RWPE2 (cell line): ENCODE data around the gene ZC3H7A.
"Not testable (repeated sequence)": the region's sequence is repeated elsewhere in the genome, so short reads cannot be mapped to it uniquely, and the experiment has no call there.

Experiments used
- ATAC-seq: fragments of 200-7000 bp; cut with Tn5 transposase; 3 replicates; pipeline ENCODE4 v1.9.1; 2021; ENCODE audit warnings: low read depth
- DNase-seq: peaks from one replicate; pipeline ENCODE4 v3.0.0-alpha.2; 2020; ENCODE audit warnings: low spot score
- H3K27ac ChIP-seq: fragments of 450-650 bp; 2 replicates; pipeline ENCODE4 v1.5.1; 2017; ENCODE audit warnings: mild to moderate bottlenecking; ENCODE audit not compliant: poor library complexity, severe bottlenecking
- H3K27me3 ChIP-seq: fragments of 250-450 bp; sonication (Bioruptor Pico); 2 replicates; pipeline ENCODE4 v1.5.1; 2021; ENCODE audit warnings: mild to moderate bottlenecking, moderate library complexity; ENCODE audit not compliant: insufficient read depth, poor library complexity, severe bottlenecking
- H3K36me3 ChIP-seq: fragments of 250-450 bp; sonication (Bioruptor Pico); 2 replicates; pipeline ENCODE4 v1.5.1; 2020; ENCODE audit warnings: low read depth, mild to moderate bottlenecking, moderate library complexity
- H3K4me1 ChIP-seq: fragments of 250-450 bp; sonication (Bioruptor Pico); 2 replicates; pipeline ENCODE4 v1.5.1; 2021; ENCODE audit warnings: mild to moderate bottlenecking, moderate library complexity; ENCODE audit not compliant: insufficient read depth, poor library complexity, severe bottlenecking
- H3K4me3 ChIP-seq: fragments of 250-450 bp; sonication (Bioruptor Pico); 2 replicates; pipeline ENCODE4 v1.5.1; 2021; ENCODE audit warnings: mild to moderate bottlenecking, moderate library complexity; ENCODE audit not compliant: severe bottlenecking
- H3K9me3 ChIP-seq: fragments of 250-450 bp; sonication (Bioruptor Pico); 2 replicates; pipeline ENCODE4 v1.5.1; 2021; ENCODE audit warnings: mild to moderate bottlenecking, moderate library complexity; ENCODE audit not compliant: severe bottlenecking
- TF ChIP-seq, protein P1 (sequence below): fragments of 450-650 bp; IDR thresholded peaks from one replicate; pipeline ENCODE4 v1.5.1; 2017; ENCODE audit warnings: mild to moderate bottlenecking, moderate library complexity; ENCODE audit not compliant: poor library complexity, severe bottlenecking

The ZC3H7A gene

DNA sequence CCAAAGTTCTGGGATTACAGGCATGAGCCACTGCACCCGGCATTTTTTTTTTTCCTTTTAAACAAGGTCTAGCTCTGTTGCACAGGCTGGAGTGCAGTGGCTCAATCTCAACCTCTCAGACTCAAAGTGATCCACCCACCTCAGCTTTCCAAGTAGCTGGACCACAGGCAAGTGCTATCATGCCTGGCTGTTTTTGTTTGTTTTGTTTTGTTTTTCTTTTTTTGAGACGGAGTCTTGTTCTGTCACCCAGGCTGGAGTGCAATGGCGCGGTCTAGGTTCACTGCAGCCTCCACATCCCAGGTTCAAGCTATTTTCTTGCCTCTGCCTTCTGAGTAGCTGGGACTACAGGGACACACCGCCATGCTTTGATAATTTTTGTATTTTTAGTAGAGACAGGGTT is 19.1 kb upstream of the ZC3H7A start:
- H3K27ac ChIP-seq = no peak overlapping the region
- H3K36me3 ChIP-seq = no peaks in the 10 kb centered on the region
- ATAC-seq = no peak
- H3K4me3 ChIP-seq = no peak overlapping the region
- H3K9me3 ChIP-seq = no peaks in the 10 kb centered on the region
- H3K4me1 ChIP-seq = no peaks in the 10 kb centered on the region
- no peaks in the 10 kb centered on the region for H3K27me3 ChIP-seq
- no peak for DNase-seq
- TF ChIP-seq, protein P1, sequence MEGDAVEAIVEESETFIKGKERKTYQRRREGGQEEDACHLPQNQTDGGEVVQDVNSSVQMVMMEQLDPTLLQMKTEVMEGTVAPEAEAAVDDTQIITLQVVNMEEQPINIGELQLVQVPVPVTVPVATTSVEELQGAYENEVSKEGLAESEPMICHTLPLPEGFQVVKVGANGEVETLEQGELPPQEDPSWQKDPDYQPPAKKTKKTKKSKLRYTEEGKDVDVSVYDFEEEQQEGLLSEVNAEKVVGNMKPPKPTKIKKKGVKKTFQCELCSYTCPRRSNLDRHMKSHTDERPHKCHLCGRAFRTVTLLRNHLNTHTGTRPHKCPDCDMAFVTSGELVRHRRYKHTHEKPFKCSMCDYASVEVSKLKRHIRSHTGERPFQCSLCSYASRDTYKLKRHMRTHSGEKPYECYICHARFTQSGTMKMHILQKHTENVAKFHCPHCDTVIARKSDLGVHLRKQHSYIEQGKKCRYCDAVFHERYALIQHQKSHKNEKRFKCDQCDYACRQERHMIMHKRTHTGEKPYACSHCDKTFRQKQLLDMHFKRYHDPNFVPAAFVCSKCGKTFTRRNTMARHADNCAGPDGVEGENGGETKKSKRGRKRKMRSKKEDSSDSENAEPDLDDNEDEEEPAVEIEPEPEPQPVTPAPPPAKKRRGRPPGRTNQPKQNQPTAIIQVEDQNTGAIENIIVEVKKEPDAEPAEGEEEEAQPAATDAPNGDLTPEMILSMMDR = no peak

DNA sequence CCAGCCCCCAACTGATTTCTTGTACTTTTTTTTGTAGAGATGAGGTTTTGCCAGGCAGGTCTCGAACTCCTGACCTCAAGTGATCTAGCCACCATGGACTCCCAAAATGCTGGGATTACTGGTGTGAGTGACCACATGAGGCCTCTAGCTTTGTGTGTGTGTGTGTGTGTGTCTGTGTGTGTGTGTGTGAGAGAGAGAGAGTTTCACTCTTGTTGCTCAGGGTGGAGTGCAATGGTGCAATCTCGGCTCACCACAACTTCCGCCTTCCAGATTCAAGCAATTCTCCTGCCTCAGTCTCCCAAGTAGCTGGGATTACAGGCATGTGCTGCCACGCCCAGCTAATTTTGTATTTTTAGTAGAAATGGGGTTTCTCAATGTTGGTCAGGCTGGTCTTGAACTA is 17.7 kb upstream of the ZC3H7A start:
- not testable (repeated sequence) for H3K27ac ChIP-seq, H3K4me1 ChIP-seq, ATAC-seq, H3K9me3 ChIP-seq, DNase-seq, H3K27me3 ChIP-seq, H3K4me3 ChIP-seq, H3K36me3 ChIP-seq

DNA sequence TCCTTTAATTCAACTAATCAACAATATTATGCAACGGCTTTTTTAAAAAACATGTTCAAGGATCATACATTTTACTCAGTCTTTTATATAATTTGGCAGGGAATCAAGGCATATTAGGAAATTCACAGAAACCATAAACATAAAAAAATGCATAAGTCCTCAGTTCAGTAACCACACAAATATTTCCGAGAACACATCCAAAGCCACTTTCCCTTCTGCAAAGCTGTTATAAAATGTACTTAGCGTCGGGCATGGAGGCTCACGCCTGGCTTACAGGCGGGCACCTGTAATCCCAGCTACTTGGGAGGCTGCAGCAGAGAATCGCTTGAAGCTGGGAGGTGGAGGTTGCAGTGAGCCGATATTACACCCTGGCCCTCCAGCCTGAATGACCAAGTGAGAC is 9.7 kb upstream of the ZC3H7A start:
- Histone ChIP-seq H3K36me3 (no peaks in the 10 kb centered on the region), H3K27ac (no peak overlapping the region), H3K4me3 (no peak overlapping the region), H3K27me3 (no peaks in the 10 kb centered on the region), H3K4me1 (peaks cover 13% of the 10 kb centered on the region), H3K9me3 (no peaks in the 10 kb centered on the region)
- TF ChIP-seq, protein P1 = no peak
- ATAC-seq (peak; percentile 30; the same call in 2 of the 3 replicates), DNase-seq (no peak)

DNA sequence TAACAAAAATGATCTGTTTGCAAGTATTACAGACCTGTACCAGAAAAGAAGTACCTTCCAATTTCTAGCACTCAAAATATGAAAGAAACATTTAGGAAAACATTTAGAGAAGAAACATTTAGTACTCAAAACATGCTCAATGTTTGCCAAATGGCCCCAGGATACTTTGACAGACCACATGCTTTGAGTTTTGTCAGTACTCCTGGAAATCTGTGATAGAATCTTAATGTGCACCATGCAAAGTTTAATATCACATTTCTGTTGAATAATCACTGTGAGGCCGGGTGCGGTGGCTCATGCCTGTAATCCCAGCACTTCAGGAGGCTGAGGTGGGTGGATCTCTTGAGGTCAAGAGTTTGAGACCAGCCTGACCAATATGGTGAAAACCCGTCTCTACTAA is 8.5 kb upstream of the ZC3H7A start:
- TF ChIP-seq, protein P1 = no peak
- Histone ChIP-seq H3K27ac (no peak overlapping the region), H3K36me3 (no peaks in the 10 kb centered on the region), H3K4me3 (no peak overlapping the region), H3K27me3 (no peaks in the 10 kb centered on the region), H3K9me3 (no peaks in the 10 kb centered on the region), H3K4me1 (peaks cover 21% of the 10 kb centered on the region)
- ATAC-seq (no peak), DNase-seq (no peak)

DNA sequence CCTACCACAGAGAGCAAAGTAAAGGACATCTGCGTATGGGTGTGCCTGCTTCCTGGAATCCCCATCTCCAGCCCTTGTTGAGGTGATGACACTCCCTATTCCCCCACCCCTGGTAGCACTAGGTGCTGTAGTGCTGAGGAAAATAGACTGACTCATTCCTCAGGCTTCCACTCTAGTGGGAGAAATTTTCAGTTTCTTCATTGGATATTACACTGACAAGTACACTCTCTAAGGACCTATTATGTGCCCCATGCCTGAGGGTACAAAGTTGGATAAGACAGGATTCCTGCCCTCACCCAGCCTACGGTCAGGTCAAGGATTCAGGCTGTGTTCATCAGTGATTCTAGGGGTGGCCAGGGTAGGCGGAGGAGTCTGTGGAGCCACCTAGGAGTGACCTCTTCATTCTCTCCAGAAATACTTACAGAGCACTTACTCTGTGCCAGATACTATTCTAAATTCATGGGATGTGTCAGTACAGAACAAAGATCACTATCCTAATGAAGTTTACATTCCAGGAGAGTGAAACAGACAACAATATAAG is 4.5 kb upstream of the ZC3H7A start:
- Histone ChIP-seq H3K4me1 (peaks cover 12% of the 10 kb centered on the region), H3K27ac (peak overlapping the region; percentile 86), H3K27me3 (no peaks in the 10 kb centered on the region), H3K4me3 (no peak overlapping the region), H3K9me3 (no peaks in the 10 kb centered on the region), H3K36me3 (no peaks in the 10 kb centered on the region)
- TF ChIP-seq, protein P1 = no peak
- DNase-seq = no peak
- ATAC-seq = peak; percentile 58
